Smooth muscle cell of the brain vasculature (primary cell): Measurements from ENCODE around the gene CNTNAP2.

ENCODE experiments used
- DNase-seq: peaks from one replicate; pipeline ENCODE4 v3.0.0-alpha.2; 2012; ENCODE audit warnings: low read depth, low spot score

CNTNAP2 gene

DNA sequence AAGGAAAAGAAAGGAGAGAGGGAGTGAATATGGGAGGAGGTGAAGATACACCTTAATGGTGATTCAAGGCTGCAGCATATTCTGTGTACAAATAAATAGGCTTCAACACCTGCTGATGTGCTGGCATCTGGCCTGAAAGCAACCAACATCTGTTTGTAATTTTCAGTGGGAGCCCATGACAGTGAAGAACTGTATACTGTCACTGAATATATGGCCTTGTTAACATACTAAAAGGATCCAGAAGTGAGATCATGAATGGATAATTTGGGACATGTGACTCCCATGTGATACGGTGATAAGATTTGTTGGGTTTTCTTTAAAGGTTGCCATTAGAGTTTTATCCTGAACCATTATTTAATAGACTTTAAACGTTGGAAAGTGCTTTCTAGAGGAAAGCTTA is 459.3 kb downstream of the CNTNAP2 start:
- no peak for DNase-seq

DNA sequence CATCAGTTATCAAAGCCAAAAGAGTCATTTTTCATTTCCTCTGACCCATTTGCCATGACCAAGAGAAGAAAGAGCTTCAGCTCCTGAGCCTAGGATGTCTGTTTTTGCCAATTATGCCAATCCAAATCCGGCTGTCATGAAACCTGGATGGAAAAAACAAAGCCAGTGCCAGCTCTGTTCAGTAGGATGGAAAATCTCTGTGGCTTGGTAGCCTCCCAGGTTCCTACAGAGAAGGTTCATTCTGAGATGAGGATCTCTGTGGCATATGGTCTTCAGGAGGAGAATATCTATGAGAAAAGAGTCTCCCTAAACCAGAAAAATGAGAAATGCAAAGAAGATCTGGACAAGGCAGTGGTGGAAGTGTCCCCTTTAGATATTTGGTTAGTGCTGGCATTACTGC is 475.4 kb downstream of the CNTNAP2 start:
- no peak for DNase-seq

DNA sequence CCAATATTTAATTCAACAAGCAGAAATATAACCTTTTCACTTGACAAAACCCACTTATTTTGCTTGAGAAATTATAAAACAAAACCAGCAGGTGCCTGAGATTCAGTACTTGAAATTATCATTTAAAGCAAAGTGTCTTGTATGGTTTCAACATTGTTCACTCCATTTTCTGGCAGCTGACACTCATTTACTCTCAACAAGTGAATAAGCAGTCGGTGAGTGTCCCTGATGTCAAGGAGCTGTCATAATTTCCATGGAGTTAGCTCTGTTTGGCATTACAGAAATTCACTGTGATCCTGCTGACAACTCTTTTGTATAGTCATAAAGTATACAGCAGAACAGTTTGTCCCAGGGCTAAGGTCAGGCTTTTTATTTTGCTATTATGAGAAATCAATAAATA is 490.0 kb downstream of the CNTNAP2 start:
- no peak for DNase-seq

DNA sequence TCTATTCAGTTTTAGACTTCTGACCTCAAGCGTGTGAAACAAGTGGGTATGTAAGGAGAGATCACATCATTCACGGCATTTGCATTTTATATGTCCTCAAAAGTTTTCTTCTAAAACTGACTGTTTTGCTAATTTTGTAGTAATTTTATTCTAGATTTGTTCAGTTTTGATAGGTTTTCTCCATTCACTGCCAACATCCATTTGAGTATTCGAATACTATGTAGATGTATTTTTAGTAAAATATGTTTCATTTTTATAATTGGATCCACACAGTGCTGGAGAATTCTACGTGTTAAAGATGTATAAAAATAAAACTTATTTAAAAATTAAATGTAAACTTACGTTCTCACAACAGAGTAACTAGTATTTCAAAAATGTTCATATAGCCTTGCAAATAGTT is 503.0 kb downstream of the CNTNAP2 start:
- DNase-seq, result no peak

DNA sequence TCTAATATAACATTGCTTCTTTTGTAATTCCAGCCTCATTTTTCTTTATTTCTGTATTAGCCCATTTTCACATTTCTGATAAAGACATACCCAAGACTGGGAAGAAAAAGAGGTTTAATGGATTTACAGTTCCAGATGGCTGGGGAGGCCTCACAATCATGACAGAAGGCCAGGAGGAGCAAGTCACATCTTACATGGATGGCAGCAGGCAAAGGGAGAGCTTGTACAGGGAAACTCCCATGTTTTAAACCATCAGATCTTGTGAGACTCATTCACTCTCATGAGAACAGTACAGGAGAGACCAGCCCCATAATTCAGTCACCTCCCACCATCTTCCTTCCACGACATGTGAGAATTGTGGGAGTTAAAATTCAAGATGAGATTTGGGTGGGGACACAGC is 510.3 kb downstream of the CNTNAP2 start:
- no peak for DNase-seq

DNA sequence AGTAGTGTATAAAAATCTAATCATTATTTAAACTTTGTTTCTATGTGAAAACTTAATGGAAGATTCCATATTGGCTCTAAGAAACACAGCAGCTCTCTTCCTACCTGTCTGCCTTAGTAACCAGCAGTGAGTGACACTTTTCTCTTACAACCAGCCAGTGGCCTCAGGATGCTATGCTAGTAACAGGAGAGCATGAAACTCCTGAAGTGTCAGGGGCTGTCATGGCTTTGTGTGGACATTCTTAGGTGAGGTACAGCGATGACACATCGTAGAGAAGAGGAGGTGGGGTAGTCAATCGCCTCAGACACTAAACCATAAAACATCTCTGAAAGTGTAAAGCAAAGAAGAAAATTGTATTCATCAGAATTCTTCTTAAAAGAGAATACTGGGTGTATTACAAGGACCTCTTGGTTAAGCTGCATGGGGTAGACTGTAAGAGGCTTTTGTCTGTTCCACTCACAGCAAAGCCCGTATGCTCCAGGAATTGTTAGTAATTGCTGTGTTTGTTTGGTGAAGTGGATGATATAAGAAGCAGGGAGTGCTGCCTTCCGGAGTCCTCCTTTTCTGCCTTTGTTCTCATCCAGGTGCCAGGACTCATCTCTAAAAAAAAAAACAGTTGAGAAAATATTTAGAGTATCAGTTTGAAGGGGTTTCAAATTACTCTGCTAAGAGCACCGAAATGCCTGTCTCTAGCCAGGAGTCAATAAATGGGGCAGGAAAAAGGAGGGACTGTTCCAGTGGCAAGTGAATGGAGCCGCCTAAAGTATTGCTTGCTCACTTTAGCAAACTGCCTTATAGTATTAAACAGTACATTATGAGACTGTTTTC is 518.8 kb downstream of the CNTNAP2 start:
- DNase-seq, result peak; percentile 1

DNA sequence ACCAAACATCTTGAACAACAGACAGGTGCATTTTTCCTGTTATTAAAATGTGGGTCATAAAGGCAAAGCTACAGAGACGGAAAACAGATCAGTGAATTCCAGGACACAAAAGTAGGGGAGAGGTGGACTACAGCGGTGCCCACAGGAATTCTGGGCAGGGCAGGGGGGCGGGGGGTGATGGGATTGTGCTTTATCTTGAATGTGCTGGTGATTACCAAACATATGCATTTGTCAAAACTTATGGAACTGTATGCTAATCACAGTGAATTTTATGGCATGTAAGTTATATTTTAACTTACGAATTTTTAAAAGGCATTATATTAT is 519.4 kb downstream of the CNTNAP2 start:
- no peak for DNase-seq

DNA sequence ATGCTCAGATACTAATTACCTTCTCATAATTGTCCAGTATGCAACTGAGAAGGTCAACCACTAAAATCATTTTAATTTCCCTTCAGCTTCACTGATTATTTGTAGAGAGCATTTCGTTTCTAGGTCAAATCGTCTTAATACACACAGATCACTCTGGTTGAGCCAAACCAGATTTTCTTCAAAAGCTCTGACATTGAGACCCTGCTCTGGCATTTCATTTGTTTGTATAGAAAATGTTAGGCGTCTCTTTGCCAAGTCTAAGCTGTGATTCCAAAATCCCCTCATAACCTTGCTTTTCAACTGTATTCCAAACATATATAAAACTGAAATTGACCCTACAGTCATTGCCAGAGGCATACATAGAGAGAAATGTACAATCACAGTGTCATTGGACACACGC is 520.0 kb downstream of the CNTNAP2 start:
- no peak for DNase-seq

DNA sequence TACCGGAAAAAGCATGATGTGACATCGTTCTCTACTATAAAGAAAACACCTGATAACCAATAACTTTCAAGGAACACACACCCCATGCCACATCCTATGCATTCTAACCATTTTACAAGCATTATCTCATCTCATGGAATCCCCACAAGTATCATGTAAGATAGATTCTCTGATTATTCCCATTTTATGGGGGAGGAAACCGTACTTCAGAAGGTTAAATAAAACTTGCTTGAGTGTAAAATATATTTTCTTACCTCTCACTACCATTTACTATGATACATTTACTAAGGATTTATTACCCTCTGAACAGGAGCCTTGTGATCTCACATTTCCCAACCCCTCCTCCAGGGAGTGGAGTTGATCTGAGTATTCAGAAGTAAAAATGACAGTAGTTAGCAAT is 522.7 kb downstream of the CNTNAP2 start:
- DNase-seq, result no peak

DNA sequence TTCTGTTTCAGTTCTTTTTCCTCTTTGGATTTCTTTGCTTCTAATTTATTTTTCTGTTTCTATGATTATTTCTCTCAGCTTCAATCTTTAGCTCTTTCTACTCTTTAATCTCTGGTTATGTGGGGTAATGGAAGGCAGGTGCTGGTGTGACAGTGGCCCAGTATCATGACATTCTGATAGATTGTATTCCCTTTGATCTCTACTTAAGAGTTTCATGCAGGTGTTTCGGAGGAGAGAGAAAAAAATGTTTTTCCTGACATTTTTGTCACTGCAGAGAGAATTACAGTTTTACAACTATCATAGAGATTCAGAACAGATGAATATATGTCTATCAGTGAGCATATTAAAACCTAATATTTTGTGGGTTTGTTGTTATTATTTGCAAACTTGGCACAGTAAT is 524.9 kb downstream of the CNTNAP2 start:
- no peak for DNase-seq

DNA sequence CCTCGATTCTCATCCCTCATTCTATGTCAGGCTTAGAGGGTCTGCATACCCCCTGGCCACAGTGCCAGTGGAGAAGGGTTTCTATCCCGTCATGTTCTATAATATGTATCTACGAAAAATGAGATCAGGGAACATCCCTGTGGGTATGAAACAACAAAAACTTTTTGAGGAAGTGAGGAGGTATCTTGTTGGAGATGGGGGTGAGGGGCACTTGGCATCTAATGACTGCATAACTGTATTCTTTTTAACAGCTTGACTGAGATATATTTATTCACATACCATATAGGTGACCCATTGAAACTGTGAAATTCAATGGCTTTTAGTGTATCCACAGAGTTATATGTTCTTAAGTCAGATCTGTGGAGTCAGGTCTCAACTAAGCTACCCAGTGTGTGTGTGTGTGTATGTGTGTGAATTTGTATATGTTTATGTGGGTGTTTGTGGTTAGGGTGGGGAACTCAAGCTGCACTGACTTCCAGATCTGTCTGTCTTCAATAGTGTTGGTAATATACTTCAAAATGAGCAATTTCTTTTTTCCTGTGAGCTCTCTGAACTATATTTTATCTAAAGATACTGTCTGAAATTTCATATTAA is 528.9 kb downstream of the CNTNAP2 start:
- no peak for DNase-seq

DNA sequence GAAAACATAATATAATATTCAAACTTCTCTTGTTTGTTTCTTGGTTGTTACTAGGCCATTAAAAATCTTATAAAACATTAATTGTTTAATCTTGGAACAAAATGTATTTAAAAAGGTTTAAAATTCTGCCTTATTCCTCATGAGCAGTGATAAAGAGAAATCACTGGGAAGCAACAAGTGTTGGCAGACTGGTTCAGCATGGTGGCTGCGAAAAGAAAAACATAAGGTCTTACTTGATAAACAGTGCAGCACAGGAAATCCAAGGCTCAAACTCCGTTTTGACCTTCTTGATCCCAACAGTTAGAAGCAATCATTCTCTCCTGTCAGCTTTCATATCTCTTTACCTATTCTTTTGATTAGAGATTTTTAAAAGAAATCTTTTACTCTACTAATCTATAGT is 530.8 kb downstream of the CNTNAP2 start:
- DNase-seq, result no peak

DNA sequence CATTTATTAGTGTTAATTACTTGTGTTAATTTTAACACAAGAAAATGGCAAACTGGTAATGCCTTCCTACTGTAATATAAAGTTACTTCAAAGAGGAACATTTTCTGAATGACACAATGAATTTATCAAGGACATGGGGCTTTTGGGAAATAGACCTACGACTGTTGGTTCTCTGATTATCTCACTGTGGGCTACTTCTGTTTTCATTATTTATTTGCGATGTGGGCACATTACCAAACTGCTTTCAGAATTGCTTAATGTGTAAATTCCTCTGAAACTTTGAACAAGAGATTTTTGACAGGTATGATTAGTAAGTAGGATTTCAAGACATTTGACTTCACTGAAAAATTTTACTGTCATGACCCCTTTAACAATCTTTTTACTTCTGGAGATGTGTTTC is 535.6 kb downstream of the CNTNAP2 start:
- no peak for DNase-seq

DNA sequence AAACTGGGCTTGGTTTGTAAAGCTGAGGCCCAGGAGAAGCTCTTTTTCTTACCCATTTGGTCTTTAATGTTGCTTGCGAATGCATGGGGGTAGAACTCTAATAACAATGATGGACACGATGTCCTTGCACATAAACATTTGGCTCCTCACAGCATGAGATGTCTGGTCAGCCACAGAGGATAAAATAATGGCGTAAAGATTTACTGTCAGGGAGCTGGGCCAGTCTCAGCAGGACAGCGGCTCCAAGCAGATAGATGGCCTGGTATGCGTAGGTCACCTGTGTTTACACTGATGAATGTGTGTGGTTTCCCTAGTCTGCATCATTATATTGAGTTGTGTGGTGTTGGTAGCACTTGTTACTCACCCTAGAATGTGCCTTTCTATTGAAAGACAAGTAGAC is 537.4 kb downstream of the CNTNAP2 start:
- DNase-seq, result peak; percentile 69

DNA sequence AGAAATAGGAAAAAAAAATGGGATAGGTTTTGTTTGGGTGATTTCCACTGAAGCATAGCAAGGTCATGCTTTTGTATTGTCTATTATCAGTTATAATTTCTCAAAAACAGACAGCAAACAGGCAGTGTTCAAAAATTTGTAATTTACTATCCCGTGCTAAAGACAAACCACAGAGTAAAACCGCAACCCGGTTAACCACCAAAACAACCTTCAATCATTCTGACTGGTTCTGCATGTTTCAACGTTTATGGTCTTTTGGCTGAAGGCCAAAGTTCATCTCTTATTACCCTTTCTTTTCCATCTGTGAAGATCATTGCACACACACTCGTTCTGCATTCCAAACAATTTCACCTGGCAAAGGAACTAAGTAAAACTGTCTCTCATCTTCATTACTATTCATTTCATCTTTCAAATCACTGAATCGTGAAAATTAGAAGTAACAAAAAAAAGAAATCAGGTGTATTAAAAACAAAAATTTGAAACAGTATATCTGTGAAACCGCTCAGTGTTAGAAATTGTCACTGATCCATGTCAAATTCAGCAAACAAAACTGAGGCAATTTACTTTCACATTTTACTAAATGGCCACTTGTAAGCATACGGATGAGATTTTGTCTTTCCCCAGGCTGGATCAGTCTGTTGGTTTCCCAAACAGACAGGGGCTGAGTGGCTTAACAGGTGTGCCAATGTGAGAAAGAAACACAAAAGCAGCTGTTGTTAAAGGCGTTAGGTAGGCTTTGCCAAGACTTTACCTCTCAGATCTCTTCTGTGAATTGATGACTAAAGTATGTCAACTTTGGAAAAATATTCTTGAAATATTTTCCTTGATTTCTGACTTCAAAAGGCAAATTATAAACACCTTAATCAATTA is 539.6 kb downstream of the CNTNAP2 start:
- DNase-seq, result no peak

DNA sequence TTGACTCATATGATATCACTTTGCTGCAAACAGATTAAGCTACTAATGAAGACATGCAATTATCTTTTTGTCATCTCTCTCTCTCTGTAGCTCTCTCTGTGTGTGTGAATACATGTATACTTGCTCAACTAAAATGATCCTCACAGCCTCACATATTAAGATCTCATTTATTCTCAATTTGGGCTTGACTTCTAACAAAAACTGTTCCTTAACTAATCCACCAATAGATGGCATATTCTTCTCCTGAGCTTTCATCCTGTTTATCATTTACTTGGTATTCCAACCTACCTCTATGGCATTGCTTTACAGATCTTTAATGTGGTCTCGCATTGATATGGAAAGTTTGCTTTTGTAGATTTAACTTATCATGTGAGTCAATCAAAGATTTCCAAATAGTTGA is 540.4 kb downstream of the CNTNAP2 start:
- no peak for DNase-seq

DNA sequence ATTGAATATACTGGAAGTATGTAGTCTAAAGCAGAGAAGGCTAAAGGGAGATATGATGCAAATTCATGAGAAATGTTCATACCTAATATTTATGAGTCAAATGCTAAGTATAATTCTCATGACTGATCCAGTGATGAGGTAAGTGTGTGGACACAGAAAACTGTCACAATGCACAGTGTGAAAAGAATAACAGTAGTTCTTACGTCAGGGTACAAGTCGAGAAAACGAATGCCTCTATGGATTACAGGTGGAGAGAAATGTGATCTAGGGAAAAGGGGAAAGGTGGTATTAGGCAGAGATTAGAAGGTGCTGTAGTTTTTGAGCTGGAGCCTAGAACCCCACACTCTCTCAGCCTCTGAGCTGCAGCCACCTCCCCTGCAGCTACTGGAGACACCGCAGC is 542.0 kb downstream of the CNTNAP2 start:
- DNase-seq, result no peak

DNA sequence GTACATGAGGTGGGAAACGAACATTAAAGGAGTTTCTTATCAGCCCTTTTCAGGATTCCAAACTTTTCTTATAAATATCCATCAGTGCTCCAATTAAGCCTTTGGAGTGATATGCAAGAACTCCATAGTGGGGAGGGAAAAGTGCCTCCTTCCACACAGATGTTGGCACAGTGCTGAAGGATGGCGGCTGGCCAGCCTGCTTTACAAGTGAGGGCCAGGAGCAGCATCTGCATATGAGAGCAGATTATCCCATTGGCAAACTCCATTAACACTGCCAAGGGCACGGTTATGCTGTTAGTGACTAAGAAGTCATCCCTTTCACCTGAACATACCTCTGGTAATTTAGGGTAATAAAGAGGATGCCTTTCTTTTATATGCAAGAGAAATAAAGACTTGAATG is 543.1 kb downstream of the CNTNAP2 start:
- no peak for DNase-seq

DNA sequence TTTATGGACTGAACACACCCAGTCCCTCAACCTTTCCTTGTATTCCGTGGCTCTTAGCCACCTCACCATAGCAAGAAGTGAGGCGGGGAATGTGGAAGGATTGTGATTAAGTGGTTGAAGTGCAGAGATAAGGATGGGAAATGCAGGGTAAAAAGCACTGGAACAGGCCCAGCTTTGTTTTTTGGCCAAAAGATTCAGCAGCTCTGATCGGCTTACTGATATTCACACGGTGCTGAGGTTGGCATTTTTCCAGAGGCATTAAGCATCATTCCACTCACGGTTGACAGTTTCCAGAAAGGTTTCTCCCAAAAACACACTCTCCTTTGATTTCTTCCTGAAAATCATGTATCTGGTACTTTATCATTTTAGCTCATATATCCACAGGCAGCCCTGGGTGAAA is 544.2 kb downstream of the CNTNAP2 start:
- no peak for DNase-seq

DNA sequence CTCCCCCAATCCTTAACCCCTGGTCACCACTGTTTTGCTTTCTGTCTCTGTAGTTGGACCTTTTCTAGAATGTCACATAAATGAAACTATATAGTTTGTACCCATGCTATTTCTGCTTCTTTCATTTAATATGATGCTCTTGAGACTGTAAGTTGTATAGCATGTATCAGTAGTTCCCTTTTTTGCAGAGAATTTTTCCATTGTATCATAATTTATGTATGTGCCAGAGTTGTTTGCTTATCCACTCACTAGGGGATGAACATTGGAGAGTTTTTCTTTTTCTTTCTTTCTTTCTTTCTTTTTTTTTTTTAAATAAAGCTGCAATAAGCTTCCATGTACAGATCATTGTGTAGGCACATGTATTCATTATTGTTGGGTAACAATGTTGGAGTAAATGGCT is 544.8 kb downstream of the CNTNAP2 start:
- no peak for DNase-seq

DNA sequence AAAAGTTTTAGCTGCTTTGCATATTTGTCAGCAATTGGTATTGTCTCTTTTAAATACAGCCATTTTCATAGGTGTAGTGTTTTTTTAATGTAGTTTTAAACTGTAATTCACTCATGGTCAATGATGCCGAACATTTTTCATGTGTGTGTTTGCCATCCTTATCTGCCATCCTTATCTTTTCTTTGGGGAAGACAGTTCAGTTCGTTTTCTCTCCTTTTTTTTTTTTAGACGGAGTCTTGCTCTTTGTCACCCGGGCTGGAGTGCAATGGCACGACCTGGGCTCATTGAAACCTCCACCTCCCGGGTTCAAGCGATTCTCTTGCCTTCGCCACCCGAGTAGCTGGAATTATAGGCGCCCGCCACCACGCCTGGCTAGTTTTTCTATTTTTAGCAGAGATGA is 545.3 kb downstream of the CNTNAP2 start:
- no peak for DNase-seq

DNA sequence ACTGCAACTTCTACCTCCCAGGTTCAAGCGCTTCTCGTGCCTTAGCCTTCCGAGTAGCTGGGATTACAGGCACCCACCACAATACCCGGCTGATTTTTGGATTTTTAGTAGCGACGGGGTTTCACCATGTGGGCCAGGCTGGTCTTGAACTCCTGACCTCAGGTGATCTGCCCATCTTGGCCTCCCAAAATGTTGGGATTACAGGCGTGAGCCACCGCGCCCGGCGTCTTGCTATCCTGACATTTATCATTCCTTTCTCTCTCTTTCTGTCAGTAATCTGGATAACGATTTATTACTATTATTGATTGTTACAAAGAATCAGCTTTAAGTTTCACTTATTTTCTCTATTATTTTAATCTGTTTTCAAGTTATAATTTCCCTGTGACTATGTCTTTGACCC is 548.4 kb downstream of the CNTNAP2 start:
- DNase-seq, result no peak

DNA sequence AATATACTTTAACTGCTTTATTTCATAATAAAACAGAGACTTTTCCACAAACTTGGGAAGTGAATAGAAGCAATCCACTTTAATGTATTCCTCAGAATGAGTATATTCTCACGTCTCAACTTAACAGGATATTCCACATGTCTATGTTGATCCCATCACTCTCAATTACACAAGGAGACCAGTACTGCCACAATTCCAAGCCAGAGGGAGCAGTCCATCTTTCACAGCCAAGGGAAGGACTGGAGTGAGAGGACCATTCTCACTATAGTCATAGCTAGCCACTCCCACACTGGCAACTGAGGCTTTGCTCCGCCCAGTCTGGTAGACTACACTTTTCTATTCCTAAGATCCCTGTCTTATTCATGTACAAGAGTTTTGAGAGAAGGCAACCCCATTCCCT is 553.9 kb downstream of the CNTNAP2 start:
- DNase-seq, result no peak
